PFSK-1 (cell line): ENCODE results near the gene NISCH.

Experiments
- POLR2AphosphoS5 ChIP-seq: IDR thresholded peaks from 2 replicates; pipeline ENCODE4 v1.6.1; 2012; ENCODE audit warnings: low read depth, mild to moderate bottlenecking, control low read depth, low read length, moderate library complexity
- SIN3A ChIP-seq: IDR thresholded peaks from 2 replicates; pipeline ENCODE4 v1.6.1; 2012; ENCODE audit warnings: mild to moderate bottlenecking, low read length, moderate library complexity, borderline replicate concordance; ENCODE audit not compliant: insufficient read depth
- TAF1 ChIP-seq: IDR thresholded peaks from 2 replicates; pipeline ENCODE4 v1.6.1; 2012; ENCODE audit warnings: low read length, control low read depth, borderline replicate concordance; ENCODE audit not compliant: insufficient read depth

GRCh38 chr3:52535411-52536111, 80.2 kb downstream of the NISCH start:
- TF ChIP-seq TAF1 = no peak
- no peak for TF ChIP-seq POLR2AphosphoS5
- no peak for TF ChIP-seq SIN3A
